CD4-positive, alpha-beta T cell treated with Interleukin-1 beta for 1 hour (primary cell): Measurements from ENCODE around the gene SLC7A1.
A peak's percentile ranks its signal among the peaks of the same experiment; 100 is the strongest.

ENCODE experiments used
- DNase-seq, 2 donors: peaks; one replicate each; pipeline ENCODE4 v3.0.0-alpha.2; 2020 to 2022

The SLC7A1 gene

GRCh38 chr13:29550430-29550988 is 45.0 kb downstream of the SLC7A1 start:
- no peak for DNase-seq

GRCh38 chr13:29548722-29549121 is 46.8 kb downstream of the SLC7A1 start:
- no peak for DNase-seq

GRCh38 chr13:29547153-29547552 is 48.3 kb downstream of the SLC7A1 start:
- DNase-seq, result no peak

GRCh38 chr13:29546662-29547061 is 48.8 kb downstream of the SLC7A1 start:
- no peak for DNase-seq

- no peak for DNase-seq
These were observed 49.5 kb downstream of the SLC7A1 start for GRCh38 chr13:29545988-29546387.

GRCh38 chr13:29543230-29544215 is 52.0 kb downstream of the SLC7A1 start:
- DNase-seq, result no peak

GRCh38 chr13:29542381-29542780 is 53.1 kb downstream of the SLC7A1 start:
- no peak for DNase-seq

GRCh38 chr13:29541400-29541799 is 54.1 kb downstream of the SLC7A1 start:
- no peak for DNase-seq

GRCh38 chr13:29540799-29541198 is 54.7 kb downstream of the SLC7A1 start:
- no peak for DNase-seq

- no peak for DNase-seq
These were observed 55.2 kb downstream of the SLC7A1 start for GRCh38 chr13:29540334-29540733.

GRCh38 chr13:29539856-29540255 is 55.6 kb downstream of the SLC7A1 start:
- DNase-seq, result no peak

GRCh38 chr13:29538652-29539040 is 56.8 kb downstream of the SLC7A1 start:
- no peak for DNase-seq

- DNase-seq, result no peak
These were observed 57.5 kb downstream of the SLC7A1 start for GRCh38 chr13:29537736-29538651.

GRCh38 chr13:29536853-29537252 is 58.6 kb downstream of the SLC7A1 start:
- no peak for DNase-seq

GRCh38 chr13:29535663-29536655 is 59.5 kb downstream of the SLC7A1 start:
- DNase-seq, result no peak

- DNase-seq, result no peak
These were observed 61.4 kb downstream of the SLC7A1 start for GRCh38 chr13:29534083-29534482.

- DNase-seq, result no peak
These were observed 62.7 kb downstream of the SLC7A1 start for GRCh38 chr13:29532821-29533220.

GRCh38 chr13:29532116-29532515 is 63.4 kb downstream of the SLC7A1 start:
- no peak for DNase-seq

GRCh38 chr13:29530901-29531300 is 64.6 kb downstream of the SLC7A1 start:
- no peak for DNase-seq

GRCh38 chr13:29529754-29530153 is 65.7 kb downstream of the SLC7A1 start:
- DNase-seq, result peak; percentile 35 to 47

- no peak for DNase-seq
These were observed 67.6 kb downstream of the SLC7A1 start for GRCh38 chr13:29527916-29528315.

- no peak for DNase-seq
These were observed 68.0 kb downstream of the SLC7A1 start for GRCh38 chr13:29527511-29527910.
